ENCODE measurements around the gene PHLDB1. TPM values are rescaled to one million over a fixed set of nuclear protein-coding genes. Genes with fewer than 3 reads are reported as not detected.
A peak's percentile ranks its signal among the peaks of the same experiment; 100 is the strongest.

Gene PHLDB1
- total RNA-seq, 4 donors from 2014 or later: 53.5 to 517 (median 287) TPM

DNA sequence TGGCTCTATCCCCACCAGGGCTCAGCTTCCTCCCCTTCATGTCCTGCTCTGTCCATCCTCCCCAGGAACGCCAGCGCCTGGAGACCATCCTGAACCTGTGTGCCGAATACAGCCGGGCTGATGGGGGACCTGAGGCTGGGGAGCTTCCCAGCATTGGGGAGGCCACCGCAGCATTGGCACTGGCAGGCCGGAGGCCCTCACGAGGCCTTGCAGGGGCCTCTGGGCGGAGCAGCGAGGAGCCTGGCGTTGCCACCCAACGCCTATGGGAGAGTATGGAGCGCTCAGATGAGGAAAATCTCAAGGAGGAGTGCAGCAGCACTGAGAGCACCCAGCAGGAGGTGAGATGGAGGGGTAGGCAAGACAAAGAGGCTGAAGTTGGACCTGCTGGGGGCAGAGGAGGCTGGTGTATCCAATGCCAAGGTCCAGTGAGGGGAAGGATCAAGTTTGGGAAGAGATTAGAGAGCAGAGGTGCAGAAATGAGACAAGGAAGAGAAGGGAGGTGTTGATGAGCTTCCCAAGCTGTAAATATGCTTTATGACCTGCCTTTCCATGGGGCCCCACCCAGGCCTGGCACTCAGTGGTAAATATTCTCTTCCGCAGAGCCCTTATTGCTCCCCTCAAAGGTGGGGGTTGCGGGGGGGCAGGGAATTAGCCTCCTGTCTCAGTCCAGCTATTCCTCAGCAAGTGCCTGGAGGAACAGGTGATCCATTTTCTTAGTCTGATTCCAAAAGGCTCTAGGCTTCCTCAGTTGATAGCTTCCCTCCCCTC, 23.9 kb downstream of the PHLDB1 start:
- no peaks in the 10 kb centered on the region for H3K36me3 ChIP-seq
- peak overlapping the region in 1 of 2 donors; percentile 14 for H3K27ac ChIP-seq
- H3K27me3 ChIP-seq: no peaks in the 10 kb centered on the region
- no peaks in the 10 kb centered on the region for H3K9me3 ChIP-seq
- no peak for TF ChIP-seq POLR2A (IDR thresholded peaks at IDR 0.05)
- intact Hi-C loops (cut with DNase I; ENCODE audit: low total_unique reads): no loop called here
- DNase-seq: no peak
- H3K4me3 ChIP-seq: no peak overlapping the region
- H3K4me1 ChIP-seq: peaks cover 0 to 4% of the 10 kb centered on the region in 2 donors

DNA sequence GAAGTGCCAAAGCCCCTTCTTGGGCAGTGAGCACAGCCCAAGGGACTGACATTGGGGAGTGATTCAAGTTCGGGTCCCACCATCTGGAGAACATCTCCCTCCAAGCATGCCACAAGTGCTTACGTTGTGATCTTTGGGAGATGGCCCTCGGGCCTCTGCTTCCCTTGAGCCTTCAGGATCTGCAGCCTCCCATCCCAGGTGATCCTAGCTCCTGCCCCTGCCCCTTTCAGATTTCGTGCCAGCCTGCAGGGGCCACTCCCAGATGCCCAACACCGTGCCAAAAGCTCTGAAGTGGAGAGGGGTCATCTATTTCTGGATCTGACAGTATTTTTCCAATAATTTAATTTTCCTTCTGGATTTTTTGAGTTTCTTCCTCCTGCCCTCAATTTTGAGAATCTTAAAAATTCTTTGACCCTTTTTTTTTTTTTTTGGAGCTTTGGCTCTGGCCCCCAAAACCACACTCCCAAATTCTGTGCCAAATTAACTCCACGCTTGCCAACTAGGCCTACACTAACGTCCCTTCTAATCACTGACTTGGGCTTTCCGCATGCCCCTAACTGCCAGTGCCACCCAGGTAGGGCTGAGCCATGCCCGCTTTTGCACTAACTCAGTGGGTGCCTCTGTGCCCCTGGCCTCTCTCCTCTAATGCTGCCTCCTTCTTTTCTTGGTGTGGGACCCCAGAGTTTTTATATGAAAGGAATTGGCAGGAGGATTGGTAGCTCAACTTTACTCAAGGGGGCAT, 25.3 kb downstream of the PHLDB1 start:
- no peaks in the 10 kb centered on the region for H3K36me3 ChIP-seq
- H3K4me1 ChIP-seq: peaks cover 0 to 4% of the 10 kb centered on the region in 2 donors
- no peaks in the 10 kb centered on the region for H3K9me3 ChIP-seq
- peak overlapping the region in 1 of 2 donors; percentile 79 for H3K27ac ChIP-seq
- TF ChIP-seq POLR2A (IDR thresholded peaks at IDR 0.05): no peak
- TF ChIP-seq, protein P1, sequence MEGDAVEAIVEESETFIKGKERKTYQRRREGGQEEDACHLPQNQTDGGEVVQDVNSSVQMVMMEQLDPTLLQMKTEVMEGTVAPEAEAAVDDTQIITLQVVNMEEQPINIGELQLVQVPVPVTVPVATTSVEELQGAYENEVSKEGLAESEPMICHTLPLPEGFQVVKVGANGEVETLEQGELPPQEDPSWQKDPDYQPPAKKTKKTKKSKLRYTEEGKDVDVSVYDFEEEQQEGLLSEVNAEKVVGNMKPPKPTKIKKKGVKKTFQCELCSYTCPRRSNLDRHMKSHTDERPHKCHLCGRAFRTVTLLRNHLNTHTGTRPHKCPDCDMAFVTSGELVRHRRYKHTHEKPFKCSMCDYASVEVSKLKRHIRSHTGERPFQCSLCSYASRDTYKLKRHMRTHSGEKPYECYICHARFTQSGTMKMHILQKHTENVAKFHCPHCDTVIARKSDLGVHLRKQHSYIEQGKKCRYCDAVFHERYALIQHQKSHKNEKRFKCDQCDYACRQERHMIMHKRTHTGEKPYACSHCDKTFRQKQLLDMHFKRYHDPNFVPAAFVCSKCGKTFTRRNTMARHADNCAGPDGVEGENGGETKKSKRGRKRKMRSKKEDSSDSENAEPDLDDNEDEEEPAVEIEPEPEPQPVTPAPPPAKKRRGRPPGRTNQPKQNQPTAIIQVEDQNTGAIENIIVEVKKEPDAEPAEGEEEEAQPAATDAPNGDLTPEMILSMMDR (IDR thresholded peaks at IDR 0.05): no peak
- DNase-seq: no peak
- intact Hi-C loops (cut with DNase I; ENCODE audit: low total_unique reads): no loop called here
- H3K4me3 ChIP-seq: no peak overlapping the region
- no peaks in the 10 kb centered on the region for H3K27me3 ChIP-seq

DNA sequence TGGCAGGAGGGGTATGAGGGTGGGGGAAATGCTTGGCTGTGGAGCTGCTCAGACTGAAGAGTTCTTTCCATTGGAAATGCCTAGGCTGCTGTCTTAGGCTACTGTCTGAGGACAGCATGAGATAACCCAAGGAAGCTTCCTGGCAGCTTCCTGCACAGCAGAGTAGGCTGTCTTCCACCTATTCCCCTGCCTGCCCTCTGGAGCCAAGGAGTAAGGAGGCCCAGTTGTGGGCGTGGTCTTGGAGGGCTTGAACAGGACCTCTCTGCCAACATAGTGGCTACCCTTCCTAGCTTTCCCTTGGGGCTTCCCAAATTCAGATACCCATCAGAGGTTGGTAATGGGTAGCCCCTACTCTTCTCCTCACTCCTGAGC, 25.9 kb downstream of the PHLDB1 start:
- peak overlapping the region in 1 of 2 donors; percentile 79 for H3K27ac ChIP-seq
- H3K4me3 ChIP-seq: no peak overlapping the region
- H3K4me1 ChIP-seq: peaks cover 0 to 4% of the 10 kb centered on the region in 2 donors
- no peak for DNase-seq
- no peaks in the 10 kb centered on the region for H3K9me3 ChIP-seq
- intact Hi-C loops (cut with DNase I; ENCODE audit: low total_unique reads): no loop called here
- H3K36me3 ChIP-seq: no peaks in the 10 kb centered on the region
- no peaks in the 10 kb centered on the region for H3K27me3 ChIP-seq
- TF ChIP-seq, protein P1 (IDR thresholded peaks at IDR 0.05): no peak
- no peak for TF ChIP-seq POLR2A (IDR thresholded peaks at IDR 0.05)

DNA sequence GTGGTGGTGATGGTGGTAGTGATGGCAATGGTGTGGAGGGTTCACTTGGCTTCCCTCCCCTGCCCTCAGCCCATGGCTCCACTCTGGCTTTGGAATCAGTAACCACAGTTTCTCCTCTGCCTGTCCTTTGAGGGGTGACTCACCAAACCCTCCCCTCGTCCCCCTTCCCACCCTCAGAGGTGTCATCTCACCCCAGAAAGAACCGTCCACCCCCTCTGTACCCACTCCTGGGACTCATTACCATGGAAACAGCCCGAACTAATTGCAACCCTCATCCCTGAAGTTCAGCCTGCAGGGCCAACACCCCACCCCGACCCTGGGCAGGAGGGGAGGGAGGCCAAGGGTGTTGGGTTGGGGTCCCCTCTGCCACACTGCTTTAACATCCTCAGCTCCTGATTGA, 26.6 kb downstream of the PHLDB1 start:
- DNase-seq: no peak
- TF ChIP-seq, protein P1 (IDR thresholded peaks at IDR 0.05): no peak
- H3K4me1 ChIP-seq: peaks cover 0 to 4% of the 10 kb centered on the region in 2 donors
- no peak overlapping the region for H3K4me3 ChIP-seq
- H3K9me3 ChIP-seq: no peaks in the 10 kb centered on the region
- peak overlapping the region; percentile 79 to 82 for H3K27ac ChIP-seq
- intact Hi-C loops (cut with DNase I; ENCODE audit: low total_unique reads): no loop called here
- no peaks in the 10 kb centered on the region for H3K27me3 ChIP-seq
- no peaks in the 10 kb centered on the region for H3K36me3 ChIP-seq

DNA sequence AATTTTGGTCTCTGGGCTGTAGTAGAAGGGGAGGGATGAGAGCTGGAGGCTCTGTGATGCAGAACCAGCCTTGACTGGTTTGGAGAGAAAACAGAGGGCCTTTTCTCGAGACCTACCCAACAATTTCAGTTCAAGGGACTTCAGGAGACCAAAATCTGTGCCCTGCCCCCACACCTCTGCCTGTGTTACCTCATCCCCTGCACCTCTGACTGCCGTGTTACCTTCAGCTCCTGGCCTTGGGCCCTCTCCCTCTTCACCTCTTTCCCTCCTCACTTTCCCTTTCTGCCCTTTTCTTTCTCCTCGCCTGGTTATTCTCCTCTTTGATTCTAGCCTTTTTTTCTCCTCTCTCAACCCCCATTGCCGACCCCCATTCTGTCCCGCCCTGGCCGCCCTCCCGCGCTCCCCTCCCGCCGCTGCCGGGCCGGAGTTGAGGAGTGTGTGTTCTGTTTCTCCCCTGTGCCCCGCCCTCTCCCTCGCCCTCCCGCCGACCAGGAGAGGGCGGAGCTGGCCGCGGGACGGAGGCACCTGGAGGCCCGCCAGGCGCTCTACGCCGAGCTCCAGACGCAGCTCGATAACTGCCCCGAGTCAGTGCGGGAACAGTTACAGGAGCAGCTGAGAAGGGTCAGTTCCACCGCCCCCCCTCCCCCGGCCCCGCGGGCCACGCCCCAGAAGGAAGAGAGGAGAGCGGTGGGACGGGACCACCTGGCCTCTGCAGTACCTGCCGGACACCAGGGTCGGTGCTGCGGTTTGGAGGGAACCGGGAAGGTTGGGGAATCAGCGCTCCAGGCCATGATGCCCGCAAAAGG, 27.2 kb downstream of the PHLDB1 start:
- Histone ChIP-seq H3K4me3 (peak overlapping the region; percentile 4 to 18), H3K4me1 (peaks cover 0 to 4% of the 10 kb centered on the region in 2 donors), H3K9me3 (no peaks in the 10 kb centered on the region), H3K27ac (peak overlapping the region; percentile 79 to 82), H3K27me3 (no peaks in the 10 kb centered on the region), H3K36me3 (no peaks in the 10 kb centered on the region)
- intact Hi-C loops (cut with DNase I; ENCODE audit: low total_unique reads): no loop called here
- peak in 1 of 2 donors; percentile 33 for TF ChIP-seq POLR2A (IDR thresholded peaks at IDR 0.05)
- TF ChIP-seq, protein P1 (IDR thresholded peaks at IDR 0.05): peak; percentile 17 to 38 (median 29)
- peak; percentile 82 to 87 for DNase-seq
